ENCODE results near the gene B4GALT5. TPM values are rescaled to one million over a fixed set of nuclear protein-coding genes. Genes with fewer than 3 reads are reported as not detected.
"Not testable (repeated sequence)": the region's sequence is repeated elsewhere in the genome, so short reads cannot be mapped to it uniquely, and the experiment has no call there.

Gene B4GALT5
- total RNA-seq, 1 donor from 2014 or later: 28.0 TPM

- no peak for DNase-seq (ENCODE audit: low spot score)
- intact Hi-C loops (cut with DNase I): no loop called here
These were observed 27.1 kb upstream of the B4GALT5 start for GRCh38 chr20:49740807-49741206.

- intact Hi-C loops (cut with DNase I): no loop called here
These were observed 25.4 kb upstream of the B4GALT5 start for GRCh38 chr20:49739042-49739441.

GRCh38 chr20:49737260-49737659 lies 23.6 kb upstream of the B4GALT5 start:
- DNase-seq (ENCODE audit: low spot score): no peak
- intact Hi-C loops (cut with DNase I): no loop called here

More at GRCh38 chr20:49739042-49739441, 25.4 kb upstream of the B4GALT5 start:
- no peak for DNase-seq (ENCODE audit: low spot score)

GRCh38 chr20:49729780-49730179 lies 16.1 kb upstream of the B4GALT5 start:
- intact Hi-C loops (cut with DNase I): no loop called here
- DNase-seq (ENCODE audit: low spot score): no peak

- intact Hi-C loops (cut with DNase I): no loop called here
- DNase-seq (ENCODE audit: low spot score): no peak
These were observed 14.5 kb upstream of the B4GALT5 start for GRCh38 chr20:49727894-49728885.

GRCh38 chr20:49727478-49727877 lies 13.8 kb upstream of the B4GALT5 start:
- DNase-seq (ENCODE audit: low spot score): no peak
- intact Hi-C loops (cut with DNase I): no loop called here

- intact Hi-C loops (cut with DNase I): no loop called here
- no peak for DNase-seq (ENCODE audit: low spot score)
These were observed 12.0 kb upstream of the B4GALT5 start for GRCh38 chr20:49725694-49726093.

- DNase-seq (ENCODE audit: low spot score); intact Hi-C loops (cut with DNase I): not testable (repeated sequence)
These were observed 11.5 kb upstream of the B4GALT5 start for GRCh38 chr20:49725224-49725606.

GRCh38 chr20:49724408-49725223 lies 10.9 kb upstream of the B4GALT5 start:
- intact Hi-C loops (cut with DNase I): no loop called here
- peak; percentile 82 for DNase-seq (ENCODE audit: low spot score)

- intact Hi-C loops (cut with DNase I); DNase-seq (ENCODE audit: low spot score): not testable (repeated sequence)
These were observed 10.1 kb upstream of the B4GALT5 start for GRCh38 chr20:49723758-49724157.

- DNase-seq (ENCODE audit: low spot score); intact Hi-C loops (cut with DNase I): not testable (repeated sequence)
These were observed 7.6 kb upstream of the B4GALT5 start for GRCh38 chr20:49721326-49721725.

- intact Hi-C loops (cut with DNase I): no loop called here
These were observed 1.8 kb upstream of the B4GALT5 start for GRCh38 chr20:49715466-49715865.

GRCh38 chr20:49712996-49713752 lies 504 bp downstream of the B4GALT5 start:
- intact Hi-C loops (cut with DNase I): no loop called here
- peak; percentile 78 for DNase-seq (ENCODE audit: low spot score)

More at GRCh38 chr20:49715466-49715865, 1.8 kb upstream of the B4GALT5 start:
- no peak for DNase-seq (ENCODE audit: low spot score)

- no peak for DNase-seq (ENCODE audit: low spot score)
- intact Hi-C loops (cut with DNase I): no loop called here
These were observed 1.1 kb downstream of the B4GALT5 start for GRCh38 chr20:49712646-49712995.

- no peak for DNase-seq (ENCODE audit: low spot score)
- intact Hi-C loops (cut with DNase I): no loop called here
These were observed 1.6 kb downstream of the B4GALT5 start for GRCh38 chr20:49712118-49712517.

GRCh38 chr20:49711667-49711987 lies 2.1 kb downstream of the B4GALT5 start:
- intact Hi-C loops (cut with DNase I): no loop called here
- no peak for DNase-seq (ENCODE audit: low spot score)

GRCh38 chr20:49710971-49711666 lies 2.6 kb downstream of the B4GALT5 start:
- DNase-seq (ENCODE audit: low spot score): no peak
- intact Hi-C loops (cut with DNase I): no loop called here

- intact Hi-C loops (cut with DNase I): no loop called here
- DNase-seq (ENCODE audit: low spot score): no peak
These were observed 6.6 kb downstream of the B4GALT5 start for GRCh38 chr20:49707118-49707517.

GRCh38 chr20:49706630-49707091 lies 7.0 kb downstream of the B4GALT5 start:
- intact Hi-C loops (cut with DNase I): no loop called here
- DNase-seq (ENCODE audit: low spot score): no peak

Measured in cardiac septum (tissue), 1 donor.